Endothelial cell of umbilical vein (primary cell): ENCODE data around the gene OSBPL10.

Experiments
- MAX ChIP-seq: IDR thresholded peaks from 2 replicates; pipeline ENCODE4 v1.6.1; 2011; ENCODE audit not compliant: insufficient read depth, insufficient read length
- POLR2A ChIP-seq: IDR thresholded peaks from 2 replicates; pipeline ENCODE4 v1.6.1; 2012; ENCODE audit warnings: low read depth, mild to moderate bottlenecking, control low read depth, low read length
- TF ChIP-seq, protein P1 (sequence below), 2 donors: IDR thresholded peaks; 1 replicate in 1 of 2; 2 replicates in 1 of 2; pipeline ENCODE4 v1.5.1; 2011; ENCODE audit warnings: low read length in 2 of 2, mild to moderate bottlenecking in 2 of 2, moderate library complexity in 2 of 2, control low read depth in 1 of 2, inconsistent platforms in 1 of 2, low read depth in 1 of 2; ENCODE audit not compliant: insufficient read depth in 1 of 2; ENCODE audit errors: extremely low read depth in 1 of 2

DNA sequence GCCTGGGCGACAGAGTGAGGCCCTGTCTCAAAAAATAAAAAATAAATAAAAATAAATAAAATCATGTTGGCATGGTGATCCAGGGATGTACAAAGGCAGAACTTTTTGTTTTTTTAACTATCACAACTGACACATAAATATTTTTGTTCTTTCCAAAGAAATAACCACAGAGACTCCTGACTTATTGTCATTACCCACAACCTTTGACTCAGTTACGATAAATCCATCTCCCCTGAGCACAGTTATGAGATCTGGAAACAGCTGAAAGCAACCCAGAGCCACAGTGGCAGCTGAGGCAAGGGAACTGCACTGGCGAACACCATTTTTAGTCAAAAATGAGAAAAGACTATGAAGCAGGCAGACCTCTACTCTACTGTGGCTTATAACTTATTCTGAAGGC, 24.0 kb downstream of the OSBPL10 start:
- TF ChIP-seq MAX (no peak), POLR2A (no peak)
- TF ChIP-seq, protein P1, sequence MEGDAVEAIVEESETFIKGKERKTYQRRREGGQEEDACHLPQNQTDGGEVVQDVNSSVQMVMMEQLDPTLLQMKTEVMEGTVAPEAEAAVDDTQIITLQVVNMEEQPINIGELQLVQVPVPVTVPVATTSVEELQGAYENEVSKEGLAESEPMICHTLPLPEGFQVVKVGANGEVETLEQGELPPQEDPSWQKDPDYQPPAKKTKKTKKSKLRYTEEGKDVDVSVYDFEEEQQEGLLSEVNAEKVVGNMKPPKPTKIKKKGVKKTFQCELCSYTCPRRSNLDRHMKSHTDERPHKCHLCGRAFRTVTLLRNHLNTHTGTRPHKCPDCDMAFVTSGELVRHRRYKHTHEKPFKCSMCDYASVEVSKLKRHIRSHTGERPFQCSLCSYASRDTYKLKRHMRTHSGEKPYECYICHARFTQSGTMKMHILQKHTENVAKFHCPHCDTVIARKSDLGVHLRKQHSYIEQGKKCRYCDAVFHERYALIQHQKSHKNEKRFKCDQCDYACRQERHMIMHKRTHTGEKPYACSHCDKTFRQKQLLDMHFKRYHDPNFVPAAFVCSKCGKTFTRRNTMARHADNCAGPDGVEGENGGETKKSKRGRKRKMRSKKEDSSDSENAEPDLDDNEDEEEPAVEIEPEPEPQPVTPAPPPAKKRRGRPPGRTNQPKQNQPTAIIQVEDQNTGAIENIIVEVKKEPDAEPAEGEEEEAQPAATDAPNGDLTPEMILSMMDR (IDR thresholded peaks at IDR 0.05; ENCODE audit: extremely low read depth in 1 of 2, insufficient read depth in 1 of 2, low read depth in 1 of 2, low read length in 2 of 2), result no peak
